Kidney epithelial cell (primary cell): ENCODE results near the gene ITGA3. TPM values are rescaled to one million over a fixed set of nuclear protein-coding genes. Genes with fewer than 3 reads are reported as not detected.

Experiments used
- DNase-seq: peaks from one replicate; pipeline ENCODE4 v3.0.0-alpha.2; 2010; ENCODE audit warnings: low read depth
- H3K27me3 ChIP-seq: 2 replicates; pipeline ENCODE4 v1.6.0; 2011; ENCODE audit warnings: low read length; ENCODE audit not compliant: control insufficient read depth, insufficient read depth
- H3K36me3 ChIP-seq: 2 replicates; pipeline ENCODE4 v1.5.1; 2011; ENCODE audit warnings: low read length; ENCODE audit not compliant: control insufficient read depth, insufficient read depth
- H3K4me3 ChIP-seq: 2 replicates; pipeline ENCODE4 v1.5.1; 2011; ENCODE audit warnings: low read depth, mild to moderate bottlenecking, control low read depth, low read length
- CTCF ChIP-seq: IDR thresholded peaks from 2 replicates; pipeline ENCODE4 v1.5.1; 2011; ENCODE audit warnings: mild to moderate bottlenecking, moderate library complexity, low read length, control low read depth, inconsistent platforms; ENCODE audit not compliant: insufficient read depth, poor library complexity, severe bottlenecking
- total RNA-seq: library from RNA; depleted of rRNA; stranded (reverse); fragments of >200 nt; gene quantifications from 2 replicates; pipeline ENCODE4 v1.2.3, GENCODE V29; 2015

The ITGA3 gene
- total RNA-seq, 1 donor from 2014 or later: 1,029 TPM

GRCh38 chr17:50114849-50115357, 59.0 kb downstream of the ITGA3 start:
- H3K36me3 ChIP-seq: no peaks in the 10 kb centered on the region
- DNase-seq: no peak

DNA sequence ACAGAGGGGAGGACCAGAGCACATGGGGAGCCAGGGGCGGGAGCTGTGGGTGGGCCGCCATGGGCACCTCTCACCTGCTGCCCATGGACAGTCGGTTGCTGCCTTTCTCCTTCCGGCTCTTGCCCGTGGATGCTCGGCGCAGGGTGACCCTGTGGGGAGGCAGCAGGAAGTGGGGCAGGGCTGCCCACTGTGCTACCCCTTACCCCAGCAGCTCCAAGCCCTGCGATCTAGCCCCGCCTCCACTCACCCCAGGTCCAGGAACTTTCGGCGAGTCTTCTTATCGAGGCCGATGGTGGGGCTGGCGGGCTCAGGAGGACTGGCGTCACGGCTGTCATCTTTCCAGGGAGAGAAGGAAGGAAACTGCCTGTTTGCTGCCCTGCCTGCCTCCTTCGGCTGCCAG, 59.8 kb downstream of the ITGA3 start:
- Histone ChIP-seq H3K4me3 (no peak overlapping the region), H3K27me3 (peaks cover 2% of the 10 kb centered on the region), H3K36me3 (no peaks in the 10 kb centered on the region)
- DNase-seq: no peak
- no peak for TF ChIP-seq CTCF

More at GRCh38 chr17:50114849-50115357, 59.0 kb downstream of the ITGA3 start:
- Histone ChIP-seq H3K4me3 (no peak overlapping the region), H3K27me3 (peaks cover 2% of the 10 kb centered on the region)
- peak; percentile 71 for TF ChIP-seq CTCF

DNA sequence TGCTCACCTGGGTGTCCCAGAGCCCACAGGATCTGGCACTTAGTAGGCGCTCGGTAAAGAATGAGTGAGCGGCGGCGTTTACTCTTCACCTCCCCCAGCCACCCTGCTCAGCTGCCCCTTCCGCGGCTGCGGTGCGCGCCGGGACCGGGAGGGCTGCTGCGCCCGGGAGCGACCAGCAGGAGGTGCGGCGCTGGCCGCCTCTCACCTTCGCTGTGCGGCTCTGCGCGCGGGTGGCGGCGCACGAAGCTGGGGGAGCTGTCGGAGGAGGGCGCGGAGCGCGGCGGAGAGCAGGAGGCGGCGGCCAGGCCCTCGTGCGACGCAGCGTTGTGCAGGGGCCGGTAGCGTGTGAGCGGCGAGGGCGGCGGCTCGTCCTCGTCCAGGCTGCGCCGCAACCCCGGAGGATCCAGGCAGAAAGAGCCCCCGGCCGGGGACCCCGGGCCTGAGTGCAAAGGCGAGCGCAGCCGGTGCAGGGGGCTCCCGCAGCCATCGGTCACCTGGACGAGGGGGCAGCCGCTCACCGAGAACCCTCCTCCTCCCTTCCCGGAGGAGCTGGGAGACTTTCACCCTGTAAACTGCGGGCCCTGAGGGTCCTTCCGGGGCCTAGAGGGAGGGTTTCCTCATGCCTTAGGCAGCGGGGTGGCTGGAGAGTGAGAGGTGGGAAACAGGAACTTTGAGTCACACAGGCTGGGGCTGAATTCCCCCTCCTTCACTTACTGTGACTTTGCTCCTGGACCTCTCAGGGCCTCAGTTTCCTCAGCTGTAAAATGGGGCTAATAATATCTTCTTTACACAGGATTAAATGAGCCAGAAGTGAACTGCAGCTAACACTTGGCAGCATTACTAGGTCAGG, 61.5 kb downstream of the ITGA3 start:
- H3K36me3 ChIP-seq: no peaks in the 10 kb centered on the region
- H3K4me3 ChIP-seq: no peak overlapping the region
- peaks cover 2% of the 10 kb centered on the region for H3K27me3 ChIP-seq
- TF ChIP-seq CTCF: peak; percentile 21
- no peak for DNase-seq

GRCh38 chr17:50118076-50118827, 62.3 kb downstream of the ITGA3 start:
- Histone ChIP-seq H3K36me3 (no peaks in the 10 kb centered on the region), H3K4me3 (no peak overlapping the region), H3K27me3 (peaks cover 2% of the 10 kb centered on the region)
- no peak for DNase-seq
- TF ChIP-seq CTCF: no peak

- no peak for TF ChIP-seq CTCF
- no peak overlapping the region for H3K4me3 ChIP-seq
- H3K36me3 ChIP-seq: no peaks in the 10 kb centered on the region
- no peak for DNase-seq
- peaks cover 2% of the 10 kb centered on the region for H3K27me3 ChIP-seq
These were observed 62.9 kb downstream of the ITGA3 start for GRCh38 chr17:50118828-50119218.
